Kidney (tissue), 14 donors: ENCODE measurements around the gene CSTPP1. TPM values are rescaled to one million over a fixed set of nuclear protein-coding genes. Genes with fewer than 3 reads are reported as not detected.

Experiments used
- DNase-seq, 5 donors: peaks; one replicate each; pipeline ENCODE4 v3.0.0-alpha.2; 2013 to 2020
- FAIRE-seq: peaks from 2 replicates; lab custom pipeline; 2012; peaks lifted over from hg19 to GRCh38; lab: Jason Lieb, UNC
- H3K27ac ChIP-seq, 2 donors: one replicate each; pipeline ENCODE4 v1.7.0; 2013; ENCODE audit warnings: low read depth in 2 of 2, low read length in 2 of 2, inconsistent platforms in 1 of 2
- H3K27me3 ChIP-seq: one replicate; pipeline ENCODE4 v1.7.1; 2013; ENCODE audit warnings: low read length, inconsistent platforms; ENCODE audit not compliant: control insufficient read depth, insufficient read depth
- H3K36me3 ChIP-seq, 3 donors: one replicate each; pipeline versions ENCODE4 v1.7.0 to v1.7.1; 2013; ENCODE audit warnings: low read length in 3 of 3, control low read depth in 1 of 3, inconsistent platforms in 1 of 3; ENCODE audit not compliant: insufficient read depth in 3 of 3, control insufficient read depth in 2 of 3
- H3K4me1 ChIP-seq, 3 donors: one replicate each; pipeline versions ENCODE4 v1.7.0 to v1.7.1; 2013; ENCODE audit warnings: low read length in 3 of 3, inconsistent platforms in 1 of 3, low read depth in 1 of 3; ENCODE audit not compliant: control insufficient read depth in 2 of 3, insufficient read depth in 2 of 3
- H3K4me3 ChIP-seq, 3 donors: one replicate each; pipeline versions ENCODE4 v1.7.0 to v1.8.1; 2013; ENCODE audit warnings: low read length in 3 of 3, control low read depth in 1 of 3, inconsistent platforms in 1 of 3
- H3K9ac ChIP-seq, 3 donors: one replicate each; pipeline versions ENCODE4 v1.7.0 to v1.7.1; 2013; ENCODE audit warnings: low read length in 3 of 3, control low read depth in 1 of 3, inconsistent platforms in 1 of 3
- H3K9me3 ChIP-seq, 3 donors: one replicate each; pipeline versions ENCODE4 v1.7.0 to v1.7.1; 2013; ENCODE audit warnings: low read length in 3 of 3, control low read depth in 1 of 3, inconsistent platforms in 1 of 3; ENCODE audit not compliant: control insufficient read depth in 2 of 3, insufficient read depth in 1 of 3
- CTCF ChIP-seq: IDR thresholded peaks from 3 replicates; pipeline ENCODE4 v1.5.1; 2012; ENCODE audit warnings: mild to moderate bottlenecking, moderate library complexity, borderline replicate concordance; ENCODE audit not compliant: insufficient read depth; ENCODE audit errors: extremely low read depth
- intact Hi-C: fragments of 100-400 bp; cut with DNase I; formaldehyde crosslinking; loops from one replicate; pipeline ENCODE4 v1.11.1; 2022
- polyA plus RNA-seq: library from polyadenylated mRNA; stranded (reverse); fragments of 350-450 nt; fragmentation: Illumina TruSeq; extraction: RNeasy Lipid Tissue Mini Kit (QIAGEN cat#74804); gene quantifications from one replicate; pipeline ENCODE4 v1.2.3, GENCODE V29; 2014; ENCODE audit warnings: low read depth, low replicate concordance; ENCODE audit not compliant: insufficient read depth
- total RNA-seq: library from RNA; stranded (reverse); fragmentation: NEBNext Ultra II Directional; extraction: Animal tissue kit (Norgen Biotek cat#: 25700); gene quantifications from one replicate; pipeline ENCODE4 v1.2.1, GENCODE V29; 2021
- donor health status: control.
- donor health status: control.
- donor health status: control.
- donor health status: control.
- donor health status: control.
- donor health status: DM: yes; HTN: yes; CAD: no.
- donor health status: Normal renal cell carcinoma (clear cell type).

CSTPP1 gene
- total and polyA plus RNA-seq, 2 donors from 2014 or later: 37.4 to 50.3 TPM

GRCh38 chr11:47056261-47056915 is 119.8 kb downstream of the CSTPP1 start:
- intact Hi-C loops: no loop called here
- no peak for FAIRE-seq

GRCh38 chr11:47057365-47057764 is 120.8 kb downstream of the CSTPP1 start:
- Histone ChIP-seq H3K27me3 (no peaks in the 10 kb centered on the region), H3K27ac (no peak overlapping the region), H3K36me3 (no peaks in the 10 kb centered on the region)

More at GRCh38 chr11:47056261-47056915, 119.8 kb downstream of the CSTPP1 start:
- Histone ChIP-seq H3K36me3 (no peaks in the 10 kb centered on the region), H3K4me1 (no peaks in the 10 kb centered on the region), H3K9me3 (no peaks in the 10 kb centered on the region), H3K4me3 (no peak overlapping the region), H3K27ac (no peak overlapping the region), H3K9ac (no peak overlapping the region), H3K27me3 (no peaks in the 10 kb centered on the region)
- DNase-seq: no peak
- no peak for TF ChIP-seq CTCF

GRCh38 chr11:47060807-47061206 is 124.2 kb downstream of the CSTPP1 start:
- Histone ChIP-seq H3K9ac (no peak overlapping the region), H3K9me3 (no peaks in the 10 kb centered on the region), H3K36me3 (no peaks in the 10 kb centered on the region), H3K4me1 (no peaks in the 10 kb centered on the region), H3K4me3 (no peak overlapping the region), H3K27ac (no peak overlapping the region), H3K27me3 (no peaks in the 10 kb centered on the region)
- no peak for TF ChIP-seq CTCF
- intact Hi-C loops: no loop called here
- DNase-seq (no peak), FAIRE-seq (no peak)

More at GRCh38 chr11:47057365-47057764, 120.8 kb downstream of the CSTPP1 start:
- no peak for DNase-seq
- intact Hi-C loops: no loop called here
- FAIRE-seq: no peak
- TF ChIP-seq CTCF: no peak
- no peak overlapping the region for H3K9ac ChIP-seq
- H3K9me3 ChIP-seq: no peaks in the 10 kb centered on the region
- H3K4me3 ChIP-seq: no peak overlapping the region
- H3K4me1 ChIP-seq: no peaks in the 10 kb centered on the region
